NCI-H2171 (cell line): Measurements from ENCODE around the gene DEFB124.

ENCODE experiments used
- DNase-seq: peaks from one replicate; lab custom pipeline; 2025; lab: John Stamatoyannopoulos, UW

Gene DEFB124

DNA sequence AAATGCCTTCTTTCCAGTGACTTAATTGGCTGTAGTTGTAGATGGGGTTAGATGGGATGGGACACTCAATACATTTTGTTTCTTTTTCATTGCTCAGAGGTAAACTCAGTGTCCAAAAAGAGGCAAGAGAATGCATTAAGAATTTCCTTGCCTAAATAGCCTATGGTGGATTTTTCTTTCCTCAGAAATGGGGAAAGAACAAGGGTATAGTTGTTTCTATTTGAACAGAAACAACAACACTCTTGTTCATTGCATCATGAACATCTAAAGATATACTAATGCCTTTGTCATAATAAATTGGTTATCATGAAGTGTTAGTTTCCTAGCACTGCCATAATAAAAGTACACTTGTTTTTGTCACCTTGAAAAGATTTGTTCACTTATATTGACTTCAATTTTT is 49.1 kb downstream of the DEFB124 start:
- no peak for DNase-seq

DNA sequence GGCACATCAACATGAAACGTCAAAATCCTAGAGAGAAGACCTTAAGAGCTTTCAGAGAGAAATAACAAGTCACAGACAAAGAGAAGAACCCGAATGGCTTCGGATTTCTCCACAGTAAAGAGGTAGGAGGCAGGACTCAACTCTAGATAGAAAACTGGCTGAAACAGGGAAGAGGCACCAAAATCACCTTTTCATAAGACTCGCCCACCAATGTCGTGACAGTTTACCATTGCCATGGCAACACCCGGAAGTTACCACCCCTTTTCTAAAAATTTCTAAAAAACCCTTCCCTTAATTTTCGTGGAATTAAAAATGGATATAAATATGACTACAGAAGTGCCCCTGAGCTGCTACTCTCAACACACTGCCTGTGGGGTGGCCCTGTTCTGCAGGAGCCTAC is 56.6 kb downstream of the DEFB124 start:
- DNase-seq: no peak

DNA sequence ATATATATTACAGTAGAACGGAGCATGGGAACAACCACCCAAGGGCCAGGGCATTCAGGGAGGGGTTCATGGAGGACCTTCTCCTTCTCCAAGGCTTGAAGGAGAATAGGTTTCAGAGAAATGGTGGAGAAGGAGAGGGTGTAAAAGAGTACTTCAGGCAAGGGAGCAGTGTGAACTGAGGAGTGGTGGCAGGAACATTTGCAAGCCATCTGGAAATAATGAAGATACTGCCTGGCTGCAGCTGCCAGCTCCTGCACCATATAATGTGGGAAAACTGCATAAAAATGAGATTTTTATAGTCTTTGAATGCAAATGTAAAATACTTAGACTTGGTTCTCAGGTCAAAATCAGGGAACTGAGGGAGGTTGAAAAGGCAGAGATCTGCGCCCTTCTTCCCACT is 59.3 kb downstream of the DEFB124 start:
- DNase-seq: no peak
